Erythroblast (primary cell): ENCODE results near the gene MIEF2.

Source experiments
- GATA1 ChIP-seq: IDR thresholded peaks from 2 replicates; pipeline ENCODE4 v1.6.1; 2011; ENCODE audit warnings: low read depth, mild to moderate bottlenecking, control low read depth, low read length, moderate library complexity
- POLR2A ChIP-seq: IDR thresholded peaks from 2 replicates; pipeline ENCODE4 v1.6.1; 2011; ENCODE audit warnings: mild to moderate bottlenecking, low read length

DNA sequence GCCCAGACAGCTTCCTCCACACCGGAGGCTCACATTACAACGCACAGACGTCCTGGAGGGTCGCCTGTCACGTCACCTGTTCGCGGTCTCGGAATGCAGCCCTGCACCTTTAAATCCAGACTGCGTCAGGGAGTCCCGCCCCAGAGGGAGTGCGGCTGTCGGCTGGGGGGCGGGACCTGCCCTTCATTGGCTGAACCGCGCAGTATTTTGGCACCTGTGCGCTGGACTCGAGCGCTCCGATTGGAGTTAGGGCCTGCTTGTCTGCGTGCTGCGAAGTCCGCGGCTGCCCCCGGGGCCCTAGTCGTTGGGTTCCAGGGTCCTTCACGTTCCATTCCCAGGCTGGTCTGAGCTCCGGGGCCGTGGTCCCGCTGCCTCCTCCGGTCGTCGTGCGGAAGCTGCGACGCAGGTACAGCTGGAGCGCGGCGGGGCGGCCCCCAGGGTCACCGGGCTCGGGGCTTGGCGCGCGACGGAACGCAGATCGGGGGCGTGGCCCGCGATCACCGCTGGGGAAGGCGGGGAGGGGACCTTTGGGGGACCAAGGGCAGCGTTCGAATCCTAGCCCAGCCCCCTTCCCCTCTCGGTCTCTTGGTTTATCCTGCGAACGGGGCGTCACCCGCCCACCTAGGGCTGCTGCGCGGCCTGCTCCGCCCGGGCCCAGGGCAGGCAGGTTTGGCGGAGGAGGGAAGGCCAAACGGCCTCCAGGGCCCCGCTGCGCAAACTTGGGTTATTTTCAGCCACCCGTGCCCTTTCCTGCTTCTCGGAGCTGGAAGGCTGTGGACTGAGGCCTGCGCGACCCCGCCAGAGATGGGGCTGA, at the start of gene MIEF2:
- peak; percentile 22 for TF ChIP-seq POLR2A
- no peak for TF ChIP-seq GATA1
